GM21423 (cell line): ENCODE measurements around the gene GTPBP6.
"Not testable (repeated sequence)": the region's sequence is repeated elsewhere in the genome, so short reads cannot be mapped to it uniquely, and the experiment has no call there.

ENCODE experiments used
- ATAC-seq: cut with Tn5 transposase; IDR thresholded peaks from one replicate; pipeline ENCODE4 v1.9.1; 2021; ENCODE audit warnings: mild to moderate bottlenecking, moderate library complexity; ENCODE audit not compliant: unreplicated experiment

Gene GTPBP6

GRCh38 chrX:318068-318738 lies 393 bp downstream of the GTPBP6 start:
- ATAC-seq: peak; percentile 58

GRCh38 chrX:317424-318067 lies 1.1 kb downstream of the GTPBP6 start:
- ATAC-seq: no peak

DNA sequence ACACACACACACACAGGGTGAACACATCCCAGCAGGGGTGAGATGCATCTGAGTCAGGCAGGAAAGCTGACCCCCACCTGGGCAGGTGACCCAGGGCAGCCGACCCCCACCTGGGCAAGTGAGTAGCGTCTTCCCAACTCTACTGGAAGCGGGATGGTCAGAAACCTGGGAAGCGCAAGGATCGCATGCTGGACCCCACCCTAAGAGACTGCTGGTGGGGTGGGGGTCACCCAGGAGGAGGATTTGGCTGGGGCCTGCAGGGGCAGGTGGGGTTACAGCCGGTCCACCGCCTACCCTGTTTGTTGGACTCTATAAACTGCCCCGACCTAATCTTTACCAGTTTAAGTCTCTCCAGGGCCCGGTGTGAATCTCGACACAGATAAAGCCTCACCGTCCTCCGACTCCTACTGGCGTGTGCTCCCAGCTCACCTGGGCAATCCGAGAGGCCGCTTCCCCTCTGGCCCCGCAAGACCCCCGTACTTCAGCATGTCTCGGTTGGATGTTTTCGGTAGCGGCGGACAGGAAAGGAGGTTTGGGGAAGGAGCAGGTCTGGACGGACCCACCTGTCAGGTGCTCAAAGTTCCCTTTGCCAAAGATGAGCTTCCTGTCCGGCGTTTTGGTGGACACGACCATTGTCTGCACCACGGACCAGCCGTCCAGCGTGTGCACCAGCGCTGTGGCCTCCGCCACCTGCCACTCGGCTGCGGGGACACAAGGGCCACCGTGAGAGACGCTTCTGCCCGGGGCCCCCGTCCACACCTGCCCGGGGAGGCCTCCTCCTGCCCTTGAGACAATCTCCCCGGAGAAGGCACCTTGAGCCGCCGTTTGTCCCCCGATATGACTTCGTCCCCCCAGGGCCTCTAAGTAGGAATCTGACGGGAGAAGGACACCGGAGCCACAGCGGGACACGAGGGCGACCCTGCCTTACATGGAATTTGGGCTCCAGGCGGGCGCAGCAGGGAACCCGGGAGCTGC lies 2.0 kb downstream of the GTPBP6 start:
- ATAC-seq: no peak

DNA sequence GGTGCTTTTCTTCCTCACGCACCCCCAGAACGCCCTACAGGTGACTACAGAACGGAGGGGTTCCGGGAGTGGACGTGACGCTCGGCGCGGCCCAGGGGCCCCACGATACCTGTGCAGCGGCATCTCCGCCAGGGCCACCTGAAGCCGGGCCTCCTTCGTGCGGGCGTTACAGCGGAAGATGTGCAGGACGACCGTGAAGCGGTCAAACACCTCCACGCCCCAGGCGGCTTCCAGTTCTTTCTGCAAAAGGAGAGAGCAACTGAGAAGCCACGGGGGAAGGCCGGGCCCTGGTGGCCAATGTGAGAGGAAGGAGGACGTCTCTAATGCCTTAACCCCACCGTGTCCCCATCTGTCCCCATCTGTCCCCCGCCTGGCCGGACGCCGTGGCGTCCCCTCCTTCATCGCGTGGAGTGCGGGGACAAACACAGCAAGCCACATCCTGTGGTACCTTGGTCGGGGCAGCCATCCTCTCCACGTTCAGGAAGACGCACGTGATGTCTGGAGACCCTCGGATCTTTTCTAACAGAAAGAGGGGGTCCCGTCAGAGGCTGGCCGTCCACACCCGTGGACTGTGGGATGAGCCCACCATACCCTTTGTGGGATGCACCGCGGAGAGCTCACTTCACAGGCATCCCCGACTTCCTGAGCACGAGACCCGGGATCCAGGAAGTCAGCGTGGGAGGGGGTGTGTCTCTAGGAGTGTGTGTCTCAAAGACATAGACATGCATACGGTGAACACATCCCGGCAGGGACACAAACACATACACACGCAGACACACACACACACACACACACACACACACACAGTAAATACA lies 3.6 kb downstream of the GTPBP6 start:
- ATAC-seq: no peak

GRCh38 chrX:314049-314448 lies 4.5 kb downstream of the GTPBP6 start:
- ATAC-seq: no peak

- ATAC-seq: no peak
Measured at GRCh38 chrX:313546-313945, 5.0 kb downstream of the GTPBP6 start.

DNA sequence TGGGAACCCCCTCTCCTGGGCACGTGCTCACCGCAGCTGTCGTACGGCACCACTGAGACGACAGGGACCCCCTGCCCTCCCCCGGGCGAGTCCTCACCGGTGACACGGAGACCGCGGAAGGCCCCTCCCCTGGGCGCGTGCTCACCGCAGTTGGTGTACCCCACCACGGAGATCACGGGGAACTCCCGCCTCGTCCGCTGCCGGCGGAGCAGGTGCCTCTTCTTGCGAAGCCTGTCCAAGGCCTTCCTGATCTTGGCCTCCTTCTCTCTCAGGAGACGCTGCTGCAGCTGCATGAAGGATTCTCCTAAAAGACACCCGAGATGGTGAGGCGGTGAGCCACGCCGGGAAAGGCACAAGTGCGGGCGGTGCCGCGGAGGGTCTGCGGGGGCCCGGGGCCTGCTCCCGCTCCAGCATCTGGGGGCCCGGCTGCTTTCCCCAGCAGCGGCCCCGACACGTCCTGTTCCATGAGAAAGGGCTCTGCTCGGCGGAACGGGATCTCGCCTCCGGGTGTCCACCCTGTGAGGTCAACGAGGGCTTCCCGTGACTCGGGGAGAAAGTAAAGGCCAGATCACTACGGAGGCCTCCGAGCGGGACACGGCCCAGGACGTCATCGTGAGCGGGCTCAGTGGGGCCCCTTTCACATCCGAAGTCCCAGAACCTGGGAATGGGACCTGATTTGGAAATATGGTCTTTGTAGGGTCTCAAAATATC lies 5.8 kb downstream of the GTPBP6 start:
- ATAC-seq: no peak

DNA sequence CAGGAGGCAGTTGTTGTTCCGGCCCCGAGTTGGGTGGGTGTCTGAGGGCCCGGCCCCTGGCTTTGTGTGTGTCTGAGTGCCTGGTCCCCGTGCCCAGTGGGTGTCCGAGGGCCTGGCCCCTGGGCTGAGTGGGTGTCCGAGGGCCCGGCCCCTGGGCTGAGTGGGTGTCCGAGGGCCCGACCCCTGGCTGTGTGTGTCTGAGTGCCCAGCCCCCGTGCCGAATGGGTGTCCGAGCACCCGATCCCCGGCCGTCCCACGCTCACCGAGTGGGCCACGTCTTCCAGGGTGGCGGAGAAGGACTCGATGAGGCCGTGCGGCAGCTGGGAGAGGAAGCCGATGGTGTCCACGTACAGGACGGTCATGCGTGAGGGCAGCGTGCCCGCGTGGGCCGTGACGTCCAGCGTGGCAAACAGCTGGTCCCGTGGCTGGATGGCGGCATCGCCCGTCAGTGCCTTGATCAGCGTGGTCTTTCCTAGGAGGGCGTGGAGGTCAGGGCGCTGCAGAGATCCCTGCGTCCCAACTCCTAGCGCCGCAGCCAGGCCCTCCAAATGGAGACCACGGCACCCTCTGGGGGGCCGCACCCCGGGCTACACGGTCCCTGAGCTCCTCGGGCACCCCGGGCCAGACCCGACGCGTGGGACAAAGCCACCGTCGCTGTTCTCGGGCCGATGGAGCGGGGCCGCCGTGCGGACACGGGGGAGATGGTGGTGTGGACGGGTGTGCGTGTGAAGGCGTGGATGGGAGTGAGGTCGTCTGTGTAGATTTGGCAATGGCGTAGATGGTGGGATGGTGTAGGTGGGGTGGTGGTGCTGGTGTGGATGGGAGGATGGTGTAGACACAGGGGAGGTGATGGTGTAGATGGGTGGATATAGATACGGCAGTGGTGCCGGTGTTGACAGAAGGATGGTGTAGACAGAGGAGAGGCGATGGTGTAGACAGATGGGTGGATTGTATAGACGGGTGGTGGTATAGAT lies 7.2 kb downstream of the GTPBP6 start:
- ATAC-seq: no peak

DNA sequence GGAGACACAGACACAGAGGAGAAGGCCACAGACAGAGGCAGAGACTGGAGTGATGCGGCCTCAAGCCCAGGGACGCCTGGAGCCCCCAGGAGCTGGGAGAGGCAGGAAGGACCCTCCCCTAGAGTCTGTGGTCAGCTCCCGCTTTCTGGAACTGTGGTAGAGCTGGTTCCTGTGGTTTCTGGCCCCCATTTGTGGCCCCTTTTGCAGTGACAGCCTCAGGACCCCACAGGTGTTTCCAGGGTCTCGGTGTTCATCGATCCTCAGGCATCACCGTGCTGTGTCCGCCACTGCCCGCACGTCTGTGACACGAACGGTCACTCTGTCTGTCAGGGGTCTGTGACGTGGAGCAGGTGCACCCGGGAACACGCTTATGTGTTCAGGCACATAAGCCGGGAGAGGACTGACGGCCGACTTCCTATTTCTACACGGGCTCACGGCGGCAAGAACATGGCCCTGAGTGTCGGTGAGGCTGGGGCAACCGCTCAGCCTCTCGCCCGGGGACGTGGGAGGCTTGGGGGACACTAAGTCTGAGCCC lies 7.9 kb downstream of the GTPBP6 start:
- ATAC-seq: no peak

DNA sequence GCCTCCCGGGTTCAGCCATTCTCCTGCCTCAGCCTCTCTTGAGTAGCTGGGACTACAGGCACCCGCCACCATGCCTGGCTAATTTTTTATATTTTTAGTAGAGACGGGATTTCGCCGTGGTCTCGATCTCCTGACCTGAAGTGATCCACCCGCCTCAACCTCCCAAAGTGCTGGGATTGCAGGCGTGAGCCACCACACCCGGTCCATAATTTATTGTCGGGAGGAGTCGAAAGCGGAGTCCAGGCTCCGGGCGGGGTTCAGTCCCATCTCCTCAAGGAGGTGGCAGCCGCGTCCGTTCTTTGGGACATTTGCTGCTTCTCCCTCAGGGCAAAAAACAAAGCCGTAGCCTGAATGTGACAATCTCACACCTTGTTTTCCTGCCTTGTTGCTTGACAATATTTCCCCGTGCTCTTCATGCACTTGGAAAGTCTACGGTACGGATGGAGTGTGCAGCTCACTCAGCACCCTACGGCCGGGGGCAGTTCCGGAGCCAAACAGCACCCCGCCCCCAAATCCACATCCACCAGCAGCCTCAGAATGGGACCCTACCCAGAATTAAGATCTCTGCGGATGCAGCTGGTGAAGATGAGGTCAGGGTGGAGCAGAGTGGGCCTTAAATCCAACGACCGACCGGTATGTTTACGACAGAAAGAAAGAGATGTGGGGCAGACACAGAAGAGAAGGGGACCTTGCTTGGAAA lies 9.6 kb downstream of the GTPBP6 start:
- ATAC-seq: no peak

DNA sequence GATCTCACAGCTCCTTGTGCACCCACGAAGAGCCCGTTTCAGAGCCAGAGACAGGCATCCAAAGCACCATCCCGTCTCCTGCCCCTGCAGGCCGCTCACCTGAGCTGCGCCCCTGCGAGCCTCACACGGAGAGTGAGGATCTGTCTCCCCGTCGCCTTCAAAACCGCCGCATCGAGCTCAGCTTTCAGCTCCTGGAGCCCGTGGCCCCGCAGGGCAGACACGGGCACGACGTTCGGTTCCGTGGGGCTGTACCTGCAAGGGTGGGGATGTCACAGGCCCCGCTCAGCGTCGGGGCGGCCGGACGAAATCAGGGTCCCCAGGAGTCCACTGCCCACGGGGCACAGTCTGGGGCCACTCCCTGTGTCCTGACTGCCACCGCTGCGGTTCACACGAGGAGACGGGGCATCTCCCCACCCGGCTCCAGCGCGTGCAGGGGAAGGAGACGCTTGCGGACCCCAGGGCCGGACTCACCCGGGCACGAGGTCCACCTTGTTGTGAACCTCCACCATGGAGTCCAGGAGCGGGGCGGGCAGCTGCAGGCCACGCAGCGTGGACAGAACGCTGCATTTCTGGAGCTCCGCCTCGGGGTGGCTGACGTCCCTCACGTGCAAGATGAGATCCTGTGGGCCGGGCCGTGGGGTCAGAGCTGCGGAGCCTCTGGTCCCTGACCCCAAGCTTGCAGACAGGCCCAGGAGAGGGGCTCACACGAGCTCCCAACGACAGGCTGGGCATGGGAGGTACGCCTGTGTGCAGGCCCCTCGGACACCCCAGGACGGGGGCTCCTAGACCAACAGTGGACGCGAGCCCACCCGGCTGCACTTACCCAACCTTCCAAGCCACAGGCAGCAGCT lies 11.1 kb downstream of the GTPBP6 start:
- no peak for ATAC-seq

- ATAC-seq: not testable (repeated sequence)
Measured at GRCh38 chrX:306614-307251, 11.9 kb downstream of the GTPBP6 start.

DNA sequence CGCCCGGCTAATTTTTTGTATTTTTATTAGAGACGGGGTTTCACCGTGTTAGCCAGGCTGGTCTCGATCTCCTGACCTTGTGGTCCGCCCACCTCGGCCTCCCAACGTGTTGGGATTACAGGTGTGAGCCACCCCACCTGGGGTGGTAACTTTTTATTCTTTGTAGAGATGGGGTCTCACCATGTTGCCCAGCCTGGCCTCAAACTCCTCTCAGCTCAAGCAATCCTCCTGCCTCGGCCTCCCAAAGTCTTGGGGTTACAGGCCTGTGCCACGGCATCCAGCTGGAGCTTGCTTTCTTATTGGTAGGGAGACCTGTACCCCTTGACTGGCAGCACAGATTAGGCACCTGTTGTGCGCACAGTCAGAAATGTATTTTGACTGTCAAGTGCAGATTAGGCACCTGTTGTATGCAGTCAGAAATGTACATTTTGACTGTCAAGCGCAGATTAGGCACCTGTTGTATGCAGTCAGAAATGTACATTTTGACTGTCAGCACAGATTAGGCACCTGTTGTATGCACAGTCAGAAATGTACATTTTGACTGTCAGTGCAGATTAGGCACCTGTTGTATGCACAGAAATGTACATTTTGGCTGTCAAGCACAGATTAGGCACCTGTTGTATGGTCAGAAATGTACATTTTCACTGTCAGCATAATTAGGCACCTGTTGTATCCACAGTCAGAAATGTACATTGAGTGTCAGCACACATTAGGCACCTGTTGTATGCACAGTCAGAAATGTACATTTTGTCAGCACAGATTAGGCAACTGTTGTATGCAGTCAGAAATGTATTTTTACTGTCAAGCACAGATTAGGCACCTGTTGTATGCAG lies 12.6 kb downstream of the GTPBP6 start:
- not testable (repeated sequence) for ATAC-seq

- no peak for ATAC-seq
Measured at GRCh38 chrX:302975-303374, 15.6 kb downstream of the GTPBP6 start.

DNA sequence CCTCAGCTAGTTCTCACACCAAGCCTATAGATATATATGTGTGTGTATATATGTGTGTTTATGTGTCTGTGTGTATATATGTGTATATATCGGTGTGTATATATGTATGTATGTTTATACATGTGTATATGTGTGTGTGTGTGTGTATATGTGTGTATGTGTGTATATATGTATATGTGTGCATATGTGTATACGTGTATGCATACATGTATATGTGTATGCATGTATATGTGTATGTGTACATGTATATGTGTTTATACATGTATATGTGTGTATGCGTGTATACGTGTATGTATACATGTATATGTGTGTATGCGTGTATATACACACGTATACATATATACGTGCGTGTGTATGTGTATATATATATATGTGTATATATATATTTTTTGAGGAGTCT lies 18.3 kb downstream of the GTPBP6 start:
- ATAC-seq: no peak

DNA sequence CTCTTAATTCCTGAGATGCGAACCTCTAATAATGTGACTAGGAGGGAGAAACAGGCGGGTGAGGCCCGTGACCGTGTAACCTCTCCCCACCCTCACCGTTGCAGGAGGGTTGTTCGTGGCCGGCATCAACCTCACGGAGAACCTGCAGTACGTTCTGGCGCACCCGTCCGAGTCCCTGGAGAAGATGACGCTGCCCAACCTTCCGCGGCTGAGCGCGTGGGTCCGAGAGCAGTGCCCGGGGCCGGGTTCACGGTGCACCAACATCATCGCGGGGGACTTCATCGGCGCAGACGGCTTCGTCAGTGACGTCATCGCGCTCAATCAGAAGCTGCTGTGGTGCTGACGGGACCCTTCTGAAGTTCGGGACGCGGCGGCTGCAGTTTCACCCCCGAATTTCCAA lies 19.6 kb downstream of the GTPBP6 start:
- no peak for ATAC-seq
